HG03095 (cell line): Measurements from ENCODE around the gene STAC.
"Not testable (repeated sequence)": the region's sequence is repeated elsewhere in the genome, so short reads cannot be mapped to it uniquely, and the experiment has no call there.

Source experiments
- ATAC-seq: cut with Tn5 transposase; IDR thresholded peaks from one replicate; pipeline ENCODE4 v1.9.1; 2021; ENCODE audit warnings: moderate library complexity; ENCODE audit not compliant: unreplicated experiment

STAC gene

GRCh38 chr3:36562945-36563344, 182.6 kb downstream of the STAC start:
- ATAC-seq = no peak

- ATAC-seq = no peak
Observed at GRCh38 chr3:36575241-36575640, 194.9 kb downstream of the STAC start.

- not testable (repeated sequence) for ATAC-seq
Observed at GRCh38 chr3:36578418-36578817, 198.1 kb downstream of the STAC start.

- ATAC-seq = no peak
Observed at GRCh38 chr3:36579746-36580145, 199.4 kb downstream of the STAC start.

- ATAC-seq = no peak
Observed at GRCh38 chr3:36580716-36581115, 200.4 kb downstream of the STAC start.

- no peak for ATAC-seq
Observed at GRCh38 chr3:36591959-36592358, 211.7 kb downstream of the STAC start.

GRCh38 chr3:36595511-36595910, 215.2 kb downstream of the STAC start:
- ATAC-seq = no peak

GRCh38 chr3:36596419-36596818, 216.1 kb downstream of the STAC start:
- ATAC-seq = no peak

- ATAC-seq = no peak
Observed at GRCh38 chr3:36597422-36597821, 217.1 kb downstream of the STAC start.
